Kidney epithelial cell (primary cell): ENCODE results near the gene TIPARP. TPM values are rescaled to one million over a fixed set of nuclear protein-coding genes. Genes with fewer than 3 reads are reported as not detected.
A peak's percentile ranks its signal among the peaks of the same experiment; 100 is the strongest.

Experiments
- DNase-seq: peaks from one replicate; pipeline ENCODE4 v3.0.0-alpha.2; 2010; ENCODE audit warnings: low read depth
- H3K27me3 ChIP-seq: 2 replicates; pipeline ENCODE4 v1.6.0; 2011; ENCODE audit warnings: low read length; ENCODE audit not compliant: control insufficient read depth, insufficient read depth
- H3K36me3 ChIP-seq: 2 replicates; pipeline ENCODE4 v1.5.1; 2011; ENCODE audit warnings: low read length; ENCODE audit not compliant: control insufficient read depth, insufficient read depth
- H3K4me3 ChIP-seq: 2 replicates; pipeline ENCODE4 v1.5.1; 2011; ENCODE audit warnings: low read depth, mild to moderate bottlenecking, control low read depth, low read length
- CTCF ChIP-seq: IDR thresholded peaks from 2 replicates; pipeline ENCODE4 v1.5.1; 2011; ENCODE audit warnings: mild to moderate bottlenecking, moderate library complexity, low read length, control low read depth, inconsistent platforms; ENCODE audit not compliant: insufficient read depth, poor library complexity, severe bottlenecking
- total RNA-seq: library from RNA; depleted of rRNA; stranded (reverse); fragments of >200 nt; gene quantifications from 2 replicates; pipeline ENCODE4 v1.2.3, GENCODE V29; 2015

The TIPARP gene
- total RNA-seq, 1 donor from 2014 or later = 26.2 TPM

GRCh38 chr3:156674911-156675829 is 780 bp downstream of the TIPARP start:
- DNase-seq = no peak
- peak overlapping the region; percentile 90 for H3K4me3 ChIP-seq
- H3K27me3 ChIP-seq = no peaks in the 10 kb centered on the region
- no peaks in the 10 kb centered on the region for H3K36me3 ChIP-seq
- TF ChIP-seq CTCF = no peak

- no peaks in the 10 kb centered on the region for H3K36me3 ChIP-seq
- no peak for TF ChIP-seq CTCF
- H3K27me3 ChIP-seq = no peaks in the 10 kb centered on the region
- peak overlapping the region; percentile 90 for H3K4me3 ChIP-seq
- DNase-seq = peak; percentile 48
These were observed 1.7 kb downstream of the TIPARP start for GRCh38 chr3:156675830-156676767.

- TF ChIP-seq CTCF = no peak
- Histone ChIP-seq H3K27me3 (no peaks in the 10 kb centered on the region), H3K4me3 (peak overlapping the region; percentile 90), H3K36me3 (no peaks in the 10 kb centered on the region)
- no peak for DNase-seq
These were observed 2.5 kb downstream of the TIPARP start for GRCh38 chr3:156676768-156677479.

- no peaks in the 10 kb centered on the region for H3K27me3 ChIP-seq
- H3K4me3 ChIP-seq = no peak overlapping the region
- no peak for TF ChIP-seq CTCF
- H3K36me3 ChIP-seq = no peaks in the 10 kb centered on the region
- no peak for DNase-seq
These were observed 3.1 kb downstream of the TIPARP start for GRCh38 chr3:156677536-156677935.

GRCh38 chr3:156678197-156678596 is 3.8 kb downstream of the TIPARP start:
- H3K27me3 ChIP-seq = no peaks in the 10 kb centered on the region
- H3K4me3 ChIP-seq = no peak overlapping the region
- TF ChIP-seq CTCF = no peak
- H3K36me3 ChIP-seq = no peaks in the 10 kb centered on the region
- no peak for DNase-seq
